ENCODE data around the gene PMEL.

- TF ChIP-seq CTCF (IDR thresholded peaks at IDR 0.05; ENCODE audit: low read length) (no peak), EZH2 (optimal IDR thresholded peaks at IDR 0.05; ENCODE audit: low read depth, low read length) (no peak)
Measured at GRCh38 chr12:55908726-55909512, 56.9 kb downstream of the PMEL start.
